Pulmonary artery endothelial cell (primary cell): ENCODE measurements around the gene CCR6. TPM values are rescaled to one million over a fixed set of nuclear protein-coding genes. Genes with fewer than 3 reads are reported as not detected.
"Not testable (repeated sequence)": the region's sequence is repeated elsewhere in the genome, so short reads cannot be mapped to it uniquely, and the experiment has no call there.

Source experiments
- DNase-seq: peaks from one replicate; pipeline ENCODE4 v3.0.0-alpha.2; 2011; ENCODE audit warnings: low read depth, low spot score
- total RNA-seq: library from RNA; depleted of rRNA; stranded (reverse); fragments of >200 nt; gene quantifications from 2 replicates; pipeline ENCODE4 v1.2.3, GENCODE V29; 2014

The CCR6 gene
- total RNA-seq, 1 donor from 2014 or later, result not detected

GRCh38 chr6:167141667-167142432, 19.0 kb downstream of the CCR6 start:
- DNase-seq, result no peak

GRCh38 chr6:167142433-167142761, 19.5 kb downstream of the CCR6 start:
- DNase-seq, result no peak

- no peak for DNase-seq
Measured at GRCh38 chr6:167143041-167143440, 20.1 kb downstream of the CCR6 start.

- no peak for DNase-seq
Measured at GRCh38 chr6:167145461-167145860, 22.6 kb downstream of the CCR6 start.

GRCh38 chr6:167146135-167146534, 23.2 kb downstream of the CCR6 start:
- DNase-seq, result no peak

GRCh38 chr6:167146977-167147376, 24.1 kb downstream of the CCR6 start:
- no peak for DNase-seq

GRCh38 chr6:167148021-167148420, 25.1 kb downstream of the CCR6 start:
- DNase-seq, result no peak

- DNase-seq, result no peak
Measured at GRCh38 chr6:167148997-167149396, 26.1 kb downstream of the CCR6 start.

- DNase-seq, result no peak
Measured at GRCh38 chr6:167150941-167151549, 28.1 kb downstream of the CCR6 start.

GRCh38 chr6:167151648-167152047, 28.8 kb downstream of the CCR6 start:
- no peak for DNase-seq

- no peak for DNase-seq
Measured at GRCh38 chr6:167152862-167153261, 30.0 kb downstream of the CCR6 start.

- DNase-seq, result peak; percentile 17
Measured at GRCh38 chr6:167153521-167153959, 30.6 kb downstream of the CCR6 start.

- no peak for DNase-seq
Measured at GRCh38 chr6:167154291-167154690, 31.4 kb downstream of the CCR6 start.

GRCh38 chr6:167154895-167155294, 32.0 kb downstream of the CCR6 start:
- DNase-seq, result no peak

- DNase-seq, result no peak
Measured at GRCh38 chr6:167157414-167157813, 34.5 kb downstream of the CCR6 start.

- DNase-seq, result no peak
Measured at GRCh38 chr6:167157863-167158262, 35.0 kb downstream of the CCR6 start, which contains the start of gene GPR31. Gene GPR31, minus strand, starts transcription at chr6:167157980. Its CDS starts 149 bp downstream, at chr6:167157831.

- no peak for DNase-seq
Measured at GRCh38 chr6:167161851-167162467, 39.1 kb downstream of the CCR6 start.

GRCh38 chr6:167162591-167162990, 39.7 kb downstream of the CCR6 start:
- no peak for DNase-seq

- DNase-seq, result no peak
Measured at GRCh38 chr6:167163476-167164011, 40.6 kb downstream of the CCR6 start.

- DNase-seq, result no peak
Measured at GRCh38 chr6:167164261-167164660, 41.4 kb downstream of the CCR6 start.

GRCh38 chr6:167165858-167166471, 43.1 kb downstream of the CCR6 start:
- no peak for DNase-seq

GRCh38 chr6:167167699-167168098, 44.8 kb downstream of the CCR6 start:
- DNase-seq, result not testable (repeated sequence)
